Lung (tissue), 12 donors: ENCODE measurements around the gene MGAT3. TPM values are rescaled to one million over a fixed set of nuclear protein-coding genes. Genes with fewer than 3 reads are reported as not detected.
"Not testable (repeated sequence)": the region's sequence is repeated elsewhere in the genome, so short reads cannot be mapped to it uniquely, and the experiment has no call there.

Experiments
- ATAC-seq: fragments of 200-7000 bp; cut with Tn5 transposase; one replicate; pipeline ENCODE4 v1.9.1; 2020; ENCODE audit warnings: moderate number of reproducible peaks; ENCODE audit not compliant: insufficient read depth, low FRiP score
- DNase-seq, 3 donors: peaks; one replicate each; pipeline ENCODE4 v3.0.0-alpha.2; 2013 to 2017
- H3K27ac ChIP-seq, 2 donors: one replicate each; pipeline ENCODE4 v1.5.1; 2013; ENCODE audit warnings: mild to moderate bottlenecking in 2 of 2, moderate library complexity in 2 of 2, control low read depth in 1 of 2, inconsistent platforms in 1 of 2, low read depth in 1 of 2, low read length in 1 of 2
- H3K27me3 ChIP-seq, 3 donors: one replicate each; pipeline ENCODE4 v1.5.1; 2013; ENCODE audit warnings: low read length in 2 of 3; ENCODE audit not compliant: control insufficient read depth in 3 of 3, insufficient read depth in 3 of 3
- H3K36me3 ChIP-seq, 4 donors: one replicate each; pipeline ENCODE4 v1.5.1; 2013; ENCODE audit warnings: low read length in 4 of 4, mild to moderate bottlenecking in 1 of 4, moderate library complexity in 1 of 4; ENCODE audit not compliant: control insufficient read depth in 4 of 4, insufficient read depth in 4 of 4
- H3K4me1 ChIP-seq, 5 donors: one replicate each; pipeline ENCODE4 v1.5.1; 2013; ENCODE audit warnings: low read length in 5 of 5, mild to moderate bottlenecking in 2 of 5, moderate library complexity in 1 of 5; ENCODE audit not compliant: control insufficient read depth in 5 of 5, insufficient read depth in 5 of 5
- H3K4me3 ChIP-seq: one replicate; pipeline ENCODE4 v1.5.1; 2013; ENCODE audit warnings: mild to moderate bottlenecking, control low read depth, moderate library complexity
- H3K9ac ChIP-seq, 2 donors: one replicate each; pipeline ENCODE4 v1.5.1; 2013; ENCODE audit warnings: low read length in 2 of 2, control low read depth in 1 of 2; ENCODE audit not compliant: insufficient read depth in 1 of 2
- H3K9me3 ChIP-seq, 4 donors: one replicate each; pipeline ENCODE4 v1.5.1; 2013; ENCODE audit warnings: low read length in 3 of 4, mild to moderate bottlenecking in 1 of 4, moderate library complexity in 1 of 4; ENCODE audit not compliant: control insufficient read depth in 4 of 4, insufficient read depth in 3 of 4
- WGBS, 2 donors: extraction: QIAGEN DNeasy Blood & Tissue Kit; methylation state at CpG; one replicate each; pipeline ENCODE4 v1.1.7; 2013; 5-methylcytosine and 5-hydroxymethylcytosine counted together
- polyA plus RNA-seq, 2 donors: library from polyadenylated mRNA; stranded (reverse); fragments of 200-250 nt; gene quantifications; one replicate each; pipeline ENCODE4 v1.2.1, GENCODE V29; 2013
- total RNA-seq, 2 donors: library from RNA; depleted of rRNA in 1 of 2; stranded (reverse); fragments of >200 nt in 1 of 2; gene quantifications; one replicate each; pipeline ENCODE4 v1.2.1, GENCODE V29; 2014 to 2021
- TF ChIP-seq, protein P1 (sequence below): IDR thresholded peaks from 2 replicates; pipeline ENCODE4 v1.5.1; 2012; ENCODE audit warnings: mild to moderate bottlenecking; ENCODE audit errors: control extremely low read depth, extremely low read depth
- donor health status: control.
- donor health status: control.
- donor health status: Bipolar disorder and iron deficiency.
- donor health status: healthy.
- donor health status: DM: yes; HTN: yes; CAD: no.

Gene MGAT3
- total and polyA plus RNA-seq, 4 donors = 5.6 to 19.4 (median 5.9) TPM

DNA sequence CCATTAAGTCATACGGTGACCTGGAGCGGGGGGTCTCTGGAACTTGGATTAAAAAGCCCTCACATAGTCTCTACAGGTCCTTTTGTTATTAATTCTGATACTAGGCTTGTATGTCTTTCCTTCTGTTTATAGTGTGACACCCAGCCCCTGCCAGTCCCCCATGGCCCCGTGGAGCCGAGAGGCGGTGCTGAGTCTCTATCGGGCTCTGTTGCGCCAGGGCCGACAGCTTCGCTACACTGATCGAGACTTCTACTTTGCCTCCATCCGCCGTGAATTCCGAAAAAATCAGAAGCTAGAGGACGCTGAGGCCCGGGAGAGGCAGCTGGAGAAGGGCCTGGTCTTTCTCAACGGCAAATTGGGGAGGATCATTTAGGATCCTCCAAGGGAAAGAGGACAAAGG, 47.3 kb downstream of the MGAT3 start:
- H3K9ac ChIP-seq = no peak overlapping the region
- 95 to 96% methylated on average over 16 of the region's 16 CpGs for WGBS, 2 donors
- H3K4me1 ChIP-seq = peaks cover 2 to 27% (median 18%) of the 10 kb centered on the region in 5 donors
- H3K4me3 ChIP-seq = no peak overlapping the region
- no peaks in the 10 kb centered on the region for H3K9me3 ChIP-seq
- DNase-seq (no peak), ATAC-seq (no peak)
- H3K36me3 ChIP-seq = peaks cover 10 to 30% (median 23%) of the 10 kb centered on the region in 4 donors
- H3K27ac ChIP-seq = no peak overlapping the region
- TF ChIP-seq, protein P1, sequence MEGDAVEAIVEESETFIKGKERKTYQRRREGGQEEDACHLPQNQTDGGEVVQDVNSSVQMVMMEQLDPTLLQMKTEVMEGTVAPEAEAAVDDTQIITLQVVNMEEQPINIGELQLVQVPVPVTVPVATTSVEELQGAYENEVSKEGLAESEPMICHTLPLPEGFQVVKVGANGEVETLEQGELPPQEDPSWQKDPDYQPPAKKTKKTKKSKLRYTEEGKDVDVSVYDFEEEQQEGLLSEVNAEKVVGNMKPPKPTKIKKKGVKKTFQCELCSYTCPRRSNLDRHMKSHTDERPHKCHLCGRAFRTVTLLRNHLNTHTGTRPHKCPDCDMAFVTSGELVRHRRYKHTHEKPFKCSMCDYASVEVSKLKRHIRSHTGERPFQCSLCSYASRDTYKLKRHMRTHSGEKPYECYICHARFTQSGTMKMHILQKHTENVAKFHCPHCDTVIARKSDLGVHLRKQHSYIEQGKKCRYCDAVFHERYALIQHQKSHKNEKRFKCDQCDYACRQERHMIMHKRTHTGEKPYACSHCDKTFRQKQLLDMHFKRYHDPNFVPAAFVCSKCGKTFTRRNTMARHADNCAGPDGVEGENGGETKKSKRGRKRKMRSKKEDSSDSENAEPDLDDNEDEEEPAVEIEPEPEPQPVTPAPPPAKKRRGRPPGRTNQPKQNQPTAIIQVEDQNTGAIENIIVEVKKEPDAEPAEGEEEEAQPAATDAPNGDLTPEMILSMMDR = no peak
- no peaks in the 10 kb centered on the region for H3K27me3 ChIP-seq

DNA sequence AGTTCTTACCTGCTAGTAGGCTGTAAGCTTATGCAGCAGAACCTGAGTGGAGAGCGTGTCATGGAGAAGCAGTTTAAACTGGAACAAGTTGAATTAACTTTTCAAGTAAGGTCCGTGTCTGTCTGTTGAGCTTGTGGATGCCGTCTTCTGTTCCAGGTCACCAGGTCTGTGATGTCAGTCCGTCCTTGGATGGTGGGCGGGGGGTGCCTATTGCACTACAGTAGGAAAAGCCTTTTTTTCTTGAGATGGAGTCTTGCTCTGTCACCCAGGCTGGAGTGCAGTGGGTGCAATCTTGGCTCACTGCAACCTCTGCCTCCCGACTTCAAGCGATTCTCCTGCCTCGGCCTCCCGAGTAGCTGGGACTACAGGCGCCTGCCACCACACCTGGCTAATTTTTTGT, 50.2 kb downstream of the MGAT3 start:
- ATAC-seq, H3K27me3 ChIP-seq, H3K4me3 ChIP-seq, DNase-seq, H3K27ac ChIP-seq, H3K9me3 ChIP-seq, H3K9ac ChIP-seq: not testable (repeated sequence)
- Histone ChIP-seq H3K36me3 (peaks cover 21 to 48% (median 31%) of the 10 kb centered on the region in 4 donors), H3K4me1 (peaks cover 0 to 11% (median 10%) of the 10 kb centered on the region in 5 donors)
- 83 to 88% methylated on average over 10 of the region's 10 CpGs for WGBS, 2 donors

- 80 to 87% methylated on average over 4 of the region's 4 CpGs for WGBS, 2 donors
- Histone ChIP-seq H3K36me3 (peaks cover 21 to 56% (median 34%) of the 10 kb centered on the region in 4 donors), H3K9ac (no peak overlapping the region), H3K27ac (no peak overlapping the region), H3K27me3 (no peaks in the 10 kb centered on the region), H3K4me1 (peaks cover 0 to 6% (median 4%) of the 10 kb centered on the region in 5 donors), H3K9me3 (no peaks in the 10 kb centered on the region), H3K4me3 (no peak overlapping the region)
- DNase-seq = no peak
- TF ChIP-seq, protein P1 = no peak
- no peak for ATAC-seq
Observed at GRCh38 chr22:39508393-39508792, 51.6 kb downstream of the MGAT3 start.

DNA sequence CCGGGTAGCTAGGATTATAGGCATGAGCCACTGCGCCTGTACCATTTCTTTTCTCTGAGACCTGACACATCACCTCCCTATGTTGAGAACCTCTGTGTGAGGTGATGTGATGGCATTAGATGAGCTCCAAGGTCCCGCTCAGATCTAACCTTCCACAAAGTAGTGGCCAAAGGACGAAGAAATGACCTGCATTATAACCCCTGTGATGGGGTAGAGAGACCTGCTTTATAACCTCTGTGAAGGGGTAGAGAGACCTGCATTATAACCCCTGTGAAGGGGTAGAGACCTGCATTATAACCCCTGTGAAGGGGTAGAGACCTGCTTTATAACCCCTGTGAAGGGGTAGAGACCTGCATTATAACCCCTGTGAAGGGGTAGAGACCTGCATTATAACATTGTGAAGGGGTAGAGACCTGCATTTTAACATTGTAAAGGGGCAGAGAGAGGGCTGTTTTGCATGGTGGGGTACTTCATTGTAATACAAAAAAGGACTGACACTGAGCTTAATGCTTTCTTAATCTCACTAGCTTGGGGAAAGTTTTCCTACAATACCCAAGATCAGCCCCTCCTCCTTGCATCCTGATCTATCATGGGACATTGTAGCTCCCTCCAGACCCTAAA, 53.8 kb downstream of the MGAT3 start:
- peaks cover 20 to 61% (median 41%) of the 10 kb centered on the region in 4 donors for H3K36me3 ChIP-seq
- no peak for DNase-seq
- TF ChIP-seq, protein P1 = no peak
- H3K27ac ChIP-seq = no peak overlapping the region
- ATAC-seq = no peak
- no peaks in the 10 kb centered on the region for H3K27me3 ChIP-seq
- H3K4me3 ChIP-seq = no peak overlapping the region
- no peaks in the 10 kb centered on the region for H3K9me3 ChIP-seq
- WGBS, 2 donors = 92 to 99% methylated on average over 4 of the region's 4 CpGs
- peaks cover 0 to 3% (median 0%) of the 10 kb centered on the region in 5 donors for H3K4me1 ChIP-seq
- H3K9ac ChIP-seq = no peak overlapping the region
